ENCODE data around the gene ETV7.

GRCh38 chr6:36331381-36331780 is 56.1 kb downstream of the ETV7 start:
- no peak for TF ChIP-seq SUZ12 (IDR thresholded peaks at IDR 0.05; ENCODE audit: extremely low read depth, insufficient read depth, insufficient read length)
- no peak for TF ChIP-seq ZNF274 (IDR thresholded peaks at IDR 0.05; ENCODE audit: low read depth, low read length)
- TF ChIP-seq YY1 (IDR thresholded peaks at IDR 0.05; ENCODE audit: insufficient read depth, insufficient read length), result no peak
